Stimulated activated CD4-positive, alpha-beta T cell treated with anti-CD3 and anti-CD28 coated beads, Interleukin-12 subunit alpha, Interleukin-12 subunit beta, amount 100 ng/mL, for 24 hours (primary cell): ENCODE measurements around the gene OSGIN1.

Experiments
- DNase-seq, 2 experiments: peaks; one replicate each; pipeline ENCODE4 v3.0.0-alpha.2; 2020; ENCODE audit warnings: low read depth in 2 of 2

OSGIN1 gene

GRCh38 chr16:84003038-84003437 is 50.0 kb downstream of the OSGIN1 start:
- DNase-seq, result no peak

- DNase-seq, result no peak
These were observed 51.4 kb downstream of the OSGIN1 start for GRCh38 chr16:84004442-84004841.

- no peak for DNase-seq
These were observed 52.4 kb downstream of the OSGIN1 start for GRCh38 chr16:84005391-84005790.

GRCh38 chr16:84007520-84007919 is 54.5 kb downstream of the OSGIN1 start:
- no peak for DNase-seq

GRCh38 chr16:84007965-84008364 is 54.9 kb downstream of the OSGIN1 start:
- no peak for DNase-seq

DNA sequence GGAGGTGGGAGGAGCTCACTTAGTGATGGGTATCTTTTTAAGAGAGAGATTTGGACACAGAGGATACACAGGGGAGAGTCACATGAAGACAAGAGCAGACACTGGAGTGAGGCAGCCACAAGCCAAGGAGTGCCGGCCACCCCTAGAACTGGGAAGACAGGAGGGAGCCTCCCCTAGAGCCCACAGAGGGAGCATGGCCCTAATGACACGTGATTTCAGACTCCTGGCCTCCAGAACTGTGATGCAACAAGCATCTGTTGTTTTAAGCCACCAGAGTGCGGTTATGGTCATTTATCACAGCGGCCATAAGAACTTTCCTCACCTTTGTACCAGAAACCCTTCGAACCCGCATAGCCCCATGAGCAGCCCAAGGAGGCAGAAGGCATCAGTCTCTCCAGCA is 56.2 kb downstream of the OSGIN1 start:
- DNase-seq, result no peak

DNA sequence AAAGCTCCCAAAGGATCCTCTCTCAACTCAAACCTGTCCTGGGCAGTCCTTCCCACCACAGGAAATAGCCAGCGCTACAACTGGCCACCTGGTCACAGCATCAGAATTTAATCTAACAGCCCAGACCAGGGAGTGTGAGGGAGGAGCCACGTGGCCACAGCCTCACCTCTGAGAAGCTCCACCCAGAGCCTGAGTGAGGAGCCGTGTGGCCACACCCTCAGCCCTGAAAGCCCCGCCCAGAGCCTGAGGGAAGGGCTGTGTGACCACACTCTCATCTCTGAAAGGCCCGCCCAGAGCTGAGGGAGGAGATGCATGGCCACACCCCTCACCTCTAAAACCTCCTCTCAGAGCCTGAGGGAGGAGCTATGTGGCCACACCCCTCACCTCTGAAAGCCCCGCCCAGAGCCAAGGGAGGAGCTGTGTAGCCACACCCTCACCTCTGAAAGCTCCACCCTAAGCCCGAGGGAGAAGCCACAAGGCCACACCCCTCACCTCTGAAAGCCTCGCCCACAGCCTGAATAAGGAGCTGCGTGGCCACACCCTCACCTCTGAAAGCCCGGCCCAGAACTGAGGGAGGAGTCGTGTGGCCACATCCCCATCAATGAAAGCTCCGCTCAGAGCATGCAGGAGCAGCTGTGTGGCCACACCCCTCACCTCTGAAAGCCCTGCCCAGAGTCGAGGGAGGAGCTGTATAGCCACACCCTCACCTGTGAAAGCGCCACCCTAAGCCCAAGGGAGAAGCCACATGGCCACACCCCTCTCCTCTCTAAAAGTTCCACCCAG is 60.9 kb downstream of the OSGIN1 start:
- peak; percentile 15 to 60 for DNase-seq

DNA sequence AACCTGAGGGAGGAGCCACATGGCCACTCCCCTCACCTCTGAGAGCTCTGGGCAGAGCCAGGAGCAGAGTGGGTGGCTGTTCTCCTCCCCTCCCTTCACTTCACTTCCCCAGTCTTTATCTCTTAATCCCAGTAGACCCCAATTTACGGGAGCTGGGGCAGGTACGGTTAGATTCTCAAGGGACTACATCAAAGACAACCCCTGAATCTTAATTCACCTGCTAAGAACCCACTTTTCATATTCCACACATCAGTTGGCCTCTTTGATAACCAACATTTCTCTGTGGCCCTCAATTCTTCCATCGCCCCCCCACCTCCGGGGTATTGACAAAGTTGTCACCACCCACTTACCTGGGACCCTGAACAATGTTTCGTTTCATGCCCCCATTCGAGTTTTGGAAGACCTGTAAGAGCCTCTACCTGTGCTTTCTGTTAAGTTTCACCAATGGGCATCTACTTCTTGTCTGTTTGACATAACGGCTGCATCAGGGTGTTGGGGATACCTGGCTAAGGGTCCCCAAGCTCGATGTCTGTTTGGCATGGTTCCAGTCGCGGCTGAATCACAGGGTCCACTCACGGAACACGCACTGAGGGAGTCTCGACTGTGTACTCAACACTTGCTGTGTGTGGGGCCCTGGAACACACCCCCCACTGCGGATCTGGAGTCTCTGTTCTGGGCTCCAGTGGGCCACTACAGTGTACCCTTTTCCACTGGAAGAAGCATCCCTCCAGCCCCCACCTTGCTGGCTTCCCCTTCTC is 61.7 kb downstream of the OSGIN1 start:
- DNase-seq, result no peak

DNA sequence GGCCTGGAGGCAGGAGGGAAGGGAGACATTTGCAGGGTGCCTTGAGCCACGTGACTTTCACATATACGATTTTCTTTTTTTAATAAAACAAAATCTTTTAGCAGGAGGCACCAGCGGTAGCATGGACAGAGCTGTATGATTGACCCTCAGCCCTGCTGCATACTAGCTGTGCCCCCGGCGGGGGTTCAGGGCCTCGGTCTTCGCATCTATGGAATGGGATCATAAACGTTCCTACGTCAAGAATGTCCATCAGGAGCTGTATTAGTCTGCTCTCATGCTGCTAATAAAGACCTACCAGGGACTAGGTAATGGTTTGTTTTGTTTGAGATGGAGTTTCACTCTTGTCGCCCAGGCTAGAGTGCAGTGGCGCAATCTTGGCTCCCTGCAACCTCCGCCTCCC is 62.4 kb downstream of the OSGIN1 start:
- no peak for DNase-seq
